Heart left ventricle (tissue), 13 donors: ENCODE measurements around the gene STAG1.

Experiments used
- CTCF ChIP-seq, 12 donors: fragments of 200-600 bp; sonication (generic) in 4 of 12; IDR thresholded peaks; one replicate each; pipeline versions ENCODE4 v1.5.0 to v1.8.0; 2018 to 2022; ENCODE audit warnings: antibody characterized with exemption in 12 of 12, mild to moderate bottlenecking in 5 of 12
- POLR2A ChIP-seq, 2 donors: fragments of 450-650 bp; IDR thresholded peaks; one replicate each; pipeline ENCODE4 v1.6.1; 2017; ENCODE audit warnings: antibody characterized with exemption in 2 of 2, mild to moderate bottlenecking in 2 of 2, moderate library complexity in 2 of 2
- donor health status: ischemic (EF 13 %, LVEDD 7.1; RV severe dilation, severe dysfunction).
- donor health status: DM: no; HTN: yes; CAD: no.
- donor health status: DM: no; HTN: no; CAD: no.
- donor health status: ischemic (EF 25% LVEDD 6.9; RV normal size, moderate dysfunction).
- donor health status: ischemic (EF 25% LVEDD 5.7; RV mildly dilated, moderate dysfunction).
- donor health status: ischemic (EF 35%, LVEDD 5.7; RV mildly dilated, moderate dysfunction).
- donor health status: nonischemic (EF 11% LVEDD 7.7; RV severe dilation, severe dysfunction).
- donor health status: DM: yes; HTN: yes; CAD: no.
- donor health status: PGD.
- donor health status: ischemic (EF 29% LVEDD 5.4; RV normal size, mild dysfunction).
- donor health status: nonischemic (EF 23%, LVEDD 6.1; RV moderate dilation, normal function).

GRCh38 chr3:136675150-136675858, 76.9 kb downstream of the STAG1 start:
- TF ChIP-seq CTCF (IDR thresholded peaks at IDR 0.05) (no peak), POLR2A (IDR thresholded peaks at IDR 0.05) (no peak)
